Endothelial cell of umbilical vein (primary cell): Measurements from ENCODE around the gene PLEKHM2. TPM values are rescaled to one million over a fixed set of nuclear protein-coding genes. Genes with fewer than 3 reads are reported as not detected.

Experiments
- BruUV-seq: library from RNA; stranded (reverse); fragments of 400-500 nt; replicated peaks from 2 replicates; lab custom pipeline; 2021; lab: Mats Ljungman, UMichigan
- CTCF ChIA-PET: fragments of 300-600, 350-600 bp; sonication (Branson Sonifier 250); formaldehyde crosslinking; loops from one replicate; lab custom pipeline; 2021; ENCODE audit warnings: antibody characterized with exemption, inconsistent platforms; lab: Charles Lee
- POLR2A ChIA-PET: fragments of 300-600, 350-600 bp; sonication (Branson Sonifier 250); formaldehyde crosslinking; loops from one replicate; lab custom pipeline; 2021; ENCODE audit warnings: antibody characterized with exemption, inconsistent platforms; lab: Charles Lee
- DNase-seq: peaks from one replicate; pipeline ENCODE4 v3.0.0-alpha.2; 2011; ENCODE audit warnings: low read depth, low spot score
- FAIRE-seq: peaks from 2 replicates; lab custom pipeline; 2011; peaks lifted over from hg19 to GRCh38; lab: Jason Lieb, UNC
- H2AFZ ChIP-seq: 2 replicates; pipeline ENCODE4 v1.6.0; 2012; ENCODE audit warnings: low read depth, low read length, control low read depth, inconsistent platforms
- H3K27ac ChIP-seq: 2 replicates; pipeline ENCODE4 v1.5.1; 2011; ENCODE audit warnings: low read depth, mild to moderate bottlenecking, control low read depth, low read length, moderate library complexity; ENCODE audit not compliant: insufficient read depth
- H3K27me3 ChIP-seq, 2 experiments: 2 replicates each; pipeline versions ENCODE4 v1.6.0 to v1.6.1; 2011; ENCODE audit warnings: low read length in 2 of 2, mixed read lengths in 1 of 2; ENCODE audit not compliant: control insufficient read depth in 2 of 2, insufficient read depth in 2 of 2
- H3K36me3 ChIP-seq, 2 experiments: 2 replicates in 1 of 2; 3 replicates in 1 of 2; pipeline ENCODE4 v1.5.1; 2011; ENCODE audit warnings: low read length in 2 of 2, mild to moderate bottlenecking in 1 of 2, moderate library complexity in 1 of 2; ENCODE audit not compliant: control insufficient read depth in 2 of 2, insufficient read depth in 2 of 2; ENCODE audit errors: extremely low read depth in 1 of 2
- H3K4me1 ChIP-seq: 3 replicates; pipeline ENCODE4 v1.5.1; 2011; ENCODE audit warnings: mild to moderate bottlenecking, low read length; ENCODE audit not compliant: control insufficient read depth, insufficient read depth; ENCODE audit errors: extremely low read depth
- H3K4me2 ChIP-seq: 2 replicates; pipeline ENCODE4 v1.6.1; 2011; ENCODE audit warnings: low read length, control low read depth, mixed read lengths; ENCODE audit not compliant: insufficient read depth
- H3K4me3 ChIP-seq, 3 experiments: fragments of 200-600 bp in 1 of 3; sonication (generic), shearing (Covaris generic) in 1 of 3; replicated peaks in 1 of 3; 2 replicates each; pipeline ENCODE4 v1.5.1; 2011 to 2016; ENCODE audit warnings: control low read depth in 3 of 3, low read length in 3 of 3, mild to moderate bottlenecking in 2 of 3, inconsistent platforms in 1 of 3, low read depth in 1 of 3, moderate library complexity in 1 of 3; ENCODE audit not compliant: insufficient read depth in 1 of 3
- H3K79me2 ChIP-seq: 2 replicates; pipeline ENCODE4 v1.6.0; 2012; ENCODE audit warnings: low read length, inconsistent platforms; ENCODE audit not compliant: control insufficient read depth, insufficient read depth
- H3K9ac ChIP-seq: replicated peaks from 2 replicates; pipeline ENCODE3; 2011; ENCODE audit warnings: low read length, control low read depth; ENCODE audit not compliant: insufficient read depth; ENCODE audit errors: extremely low read depth
- H3K9me1 ChIP-seq: replicated peaks from 3 replicates; pipeline ENCODE4 v1.6.0; 2011; ENCODE audit warnings: mild to moderate bottlenecking, low read length; ENCODE audit not compliant: control insufficient read depth, insufficient read depth; ENCODE audit errors: extremely low read depth
- H3K9me3 ChIP-seq: replicated peaks from 2 replicates; pipeline ENCODE4 v1.5.1; 2012; ENCODE audit warnings: low read length, inconsistent platforms; ENCODE audit not compliant: control insufficient read depth, insufficient read depth
- H4K20me1 ChIP-seq: replicated peaks from 2 replicates; pipeline ENCODE3; 2011; ENCODE audit warnings: mild to moderate bottlenecking, low read length; ENCODE audit not compliant: control insufficient read depth, insufficient read depth; ENCODE audit errors: extremely low read depth
- CTCF ChIP-seq, 2 donors: IDR thresholded peaks; 1 replicate in 1 of 2; 2 replicates in 1 of 2; pipeline ENCODE4 v1.5.1; 2011; ENCODE audit warnings: low read length in 2 of 2, mild to moderate bottlenecking in 2 of 2, moderate library complexity in 2 of 2, control low read depth in 1 of 2, inconsistent platforms in 1 of 2, low read depth in 1 of 2; ENCODE audit not compliant: insufficient read depth in 1 of 2; ENCODE audit errors: extremely low read depth in 1 of 2
- EZH2 ChIP-seq: IDR thresholded peaks from 2 replicates; pipeline ENCODE4 v1.6.1; 2012; ENCODE audit warnings: borderline replicate concordance, low read depth, mild to moderate bottlenecking, moderate library complexity, low read length, inconsistent platforms; ENCODE audit not compliant: severe bottlenecking
- FOS ChIP-seq: IDR thresholded peaks from 2 replicates; pipeline ENCODE4 v1.6.1; 2011; ENCODE audit warnings: mild to moderate bottlenecking, low read length, moderate library complexity, borderline replicate concordance; ENCODE audit not compliant: insufficient read depth
- GATA2 ChIP-seq: IDR thresholded peaks from 2 replicates; pipeline ENCODE4 v1.7.0; 2011; ENCODE audit warnings: low read depth, mild to moderate bottlenecking, moderate library complexity, mixed read lengths, low read length; ENCODE audit not compliant: insufficient read length, insufficient read depth
- JUN ChIP-seq: IDR thresholded peaks from 2 replicates; pipeline ENCODE4 v1.6.1; 2011; ENCODE audit warnings: borderline replicate concordance, low read depth; ENCODE audit not compliant: insufficient read length, insufficient read depth
- MAX ChIP-seq: IDR thresholded peaks from 2 replicates; pipeline ENCODE4 v1.6.1; 2011; ENCODE audit not compliant: insufficient read depth, insufficient read length
- MYC ChIP-seq: IDR thresholded peaks from one replicate; pipeline ENCODE4 v1.6.1; 2011; ENCODE audit warnings: mild to moderate bottlenecking, low read depth, low read length
- POLR2A ChIP-seq: IDR thresholded peaks from 2 replicates; pipeline ENCODE4 v1.6.1; 2012; ENCODE audit warnings: low read depth, mild to moderate bottlenecking, control low read depth, low read length
- POLR2AphosphoS5 ChIP-seq: IDR thresholded peaks from 2 replicates; pipeline ENCODE4 v1.6.1; 2012; ENCODE audit warnings: low read depth, mild to moderate bottlenecking, control low read depth, low read length, moderate library complexity; ENCODE audit not compliant: insufficient read depth
- dilution Hi-C: fragments of 300-500 bp; cut with MboI; formaldehyde crosslinking; loops from one replicate; pipeline ENCODE4 v1.15.0; 2019; ENCODE audit warnings: low sequenced_read_pairs; ENCODE audit not compliant: extremely low pct_ligation_motif_present
- intact Hi-C: fragments of 100-400 bp; cut with micrococcal nuclease; formaldehyde crosslinking; loops from one replicate; pipeline ENCODE4 v1.10.0; 2022
- polyA plus RNA-seq, 4 experiments: library from polyadenylated mRNA; depleted of rRNA in 3 of 4; stranded (reverse) in 3 of 4; unstranded in 1 of 4; fragments of >200 nt; gene quantifications; 2 replicates each; pipeline versions ENCODE4 v1.2.1 to v1.2.3, GENCODE V29; 2011 to 2012; ENCODE audit warnings: missing spikeins in 1 of 4
- total RNA-seq: library from RNA; stranded (reverse); gene quantifications from 2 replicates; pipeline ENCODE4 v1.2.3, GENCODE V29; 2021

PLEKHM2 gene
- total and polyA plus RNA-seq, 2 donors (not counting 3 experiments of a cell fraction or from before 2014, with no cell fraction given) = 60.6 to 67.5 TPM

GRCh38 chr1:15705184-15705566 is 21.1 kb downstream of the PLEKHM2 start:
- BruUV-seq = no TSS peak
- Histone ChIP-seq H4K20me1 (peaks cover under 1% of the 10 kb centered on the region), H3K27me3 (no peaks in the 10 kb centered on the region), H3K27ac (no peak overlapping the region), H3K4me3 (no peak overlapping the region), H3K4me2 (no peak overlapping the region), H3K79me2 (peaks cover 37% of the 10 kb centered on the region), H3K9me3 (no peaks in the 10 kb centered on the region), H3K9ac (no peak overlapping the region), H2AFZ (no peak overlapping the region), H3K36me3 (peaks cover 0 to 4% of the 10 kb centered on the region in 2 experiments), H3K4me1 (no peaks in the 10 kb centered on the region), H3K9me1 (no peaks in the 10 kb centered on the region)
- dilution Hi-C loops (no loop called here), intact Hi-C loops (no loop called here)
- DNase-seq (no peak), FAIRE-seq (no peak)
- CTCF ChIA-PET = interaction anchor here (1.4 kb wide), 1 partner anchor 9 kb away, joined by 3 read pairs; no protein-coding TSS in a partner anchor
- POLR2A ChIA-PET = no interaction called here
- no peak for TF ChIP-seq POLR2AphosphoS5
- TF ChIP-seq JUN = no peak
- no peak for TF ChIP-seq MYC
- TF ChIP-seq POLR2A = no peak
- TF ChIP-seq GATA2 = no peak
- TF ChIP-seq MAX = no peak
- no peak for TF ChIP-seq EZH2
- TF ChIP-seq CTCF (IDR thresholded peaks at IDR 0.05; ENCODE audit: extremely low read depth in 1 of 2, insufficient read depth in 1 of 2, low read depth in 1 of 2, low read length in 2 of 2) = no peak
- TF ChIP-seq FOS = no peak
